GM19395 (cell line): ENCODE data around the gene PPP4R4.
A peak's percentile ranks its signal among the peaks of the same experiment; 100 is the strongest.
"Not testable (repeated sequence)": the region's sequence is repeated elsewhere in the genome, so short reads cannot be mapped to it uniquely, and the experiment has no call there.

Experiments
- ATAC-seq: cut with Tn5 transposase; IDR thresholded peaks from one replicate; pipeline ENCODE4 v1.9.1; 2021; ENCODE audit warnings: mild to moderate bottlenecking, moderate library complexity; ENCODE audit not compliant: unreplicated experiment

PPP4R4 gene

DNA sequence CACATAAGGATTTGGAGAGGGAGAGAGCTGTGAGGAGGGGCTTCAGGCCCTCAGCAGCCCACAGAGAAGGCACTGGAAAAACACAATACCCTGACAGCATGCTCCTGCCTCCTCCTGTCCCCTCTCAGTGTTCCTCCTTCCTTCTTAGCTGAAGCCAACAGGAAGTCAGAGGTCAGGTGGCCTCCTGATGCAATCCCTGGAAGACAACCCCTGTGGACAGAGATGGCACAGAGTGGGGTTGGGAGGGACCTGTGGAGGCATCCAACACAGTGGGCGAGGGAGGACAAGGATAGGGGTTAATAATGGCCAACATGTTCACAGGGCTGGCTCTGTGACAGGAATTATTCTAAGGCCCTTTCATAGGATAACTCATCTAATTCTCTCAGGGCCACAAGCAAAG, 29.4 kb upstream of the PPP4R4 start:
- ATAC-seq = no peak

- ATAC-seq = peak; percentile 58
These were observed 28.1 kb upstream of the PPP4R4 start for GRCh38 chr14:94145902-94146527.

DNA sequence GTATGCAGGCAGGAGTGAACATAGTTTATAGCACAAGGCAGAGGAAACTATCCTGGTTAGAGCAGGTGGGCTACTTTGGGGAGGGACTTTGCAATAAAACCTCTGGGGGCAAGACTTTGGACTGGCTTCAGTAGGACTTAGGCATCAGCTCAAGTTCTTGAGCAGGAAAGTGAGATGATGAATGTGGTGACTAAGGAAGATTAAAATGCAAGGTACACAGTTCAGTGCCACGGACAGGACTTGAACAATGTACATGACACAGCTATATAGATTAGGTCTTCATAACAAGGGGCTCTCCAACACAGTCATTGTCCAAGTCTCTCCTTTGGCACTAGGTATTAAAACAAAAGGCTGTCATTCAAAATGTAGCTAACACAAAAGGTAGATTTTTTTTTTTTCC, 21.4 kb upstream of the PPP4R4 start:
- ATAC-seq = no peak

DNA sequence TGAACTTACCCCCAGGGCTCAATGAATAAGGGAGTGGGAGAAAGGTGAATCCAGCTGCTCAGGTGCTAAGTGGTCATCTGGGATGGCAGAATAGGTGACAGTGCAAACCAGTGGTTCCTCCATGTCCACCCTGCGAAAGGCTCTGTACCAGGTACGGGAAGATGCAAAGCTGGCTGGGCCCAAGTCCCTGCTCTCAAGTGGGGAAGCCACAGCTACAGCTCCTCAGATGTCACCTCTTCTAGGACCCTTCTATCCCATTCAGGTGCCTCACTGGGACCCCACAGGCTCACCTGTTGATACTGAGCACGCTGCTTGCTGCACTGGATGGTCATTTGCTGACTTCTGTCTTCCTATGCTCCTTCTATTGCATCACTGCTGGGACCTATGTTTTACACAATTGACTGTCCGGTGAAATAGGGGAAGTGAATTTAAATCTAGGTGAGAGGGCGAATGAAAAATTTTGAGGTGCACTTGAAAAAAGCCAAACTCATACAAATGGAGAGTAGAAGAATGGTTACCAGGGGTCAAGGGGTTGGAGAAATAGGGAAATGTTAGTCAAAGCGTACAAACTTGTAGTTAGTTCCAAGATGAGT, 20.3 kb upstream of the PPP4R4 start:
- no peak for ATAC-seq

DNA sequence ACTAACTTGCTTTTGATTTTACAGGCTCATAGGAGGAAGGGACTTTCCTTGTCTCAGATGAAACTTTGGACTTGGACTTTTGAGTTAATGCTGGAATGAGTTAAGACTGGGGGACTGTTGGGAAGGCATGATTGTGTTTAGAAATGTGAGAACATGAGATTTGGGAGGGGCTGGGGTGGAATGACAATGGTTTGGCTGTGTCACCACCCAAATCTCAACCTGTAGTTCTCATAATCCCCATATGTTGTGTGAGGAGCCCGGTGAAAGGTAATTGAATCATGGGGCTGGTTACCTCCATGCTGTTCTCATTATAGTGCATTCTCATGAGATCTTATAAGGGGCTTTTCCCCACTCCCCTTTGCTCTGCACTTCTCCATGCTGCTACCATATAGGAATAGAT, 18.0 kb upstream of the PPP4R4 start:
- not testable (repeated sequence) for ATAC-seq

GRCh38 chr14:94157197-94157596, 16.9 kb upstream of the PPP4R4 start:
- ATAC-seq = no peak

GRCh38 chr14:94158239-94158883, 15.8 kb upstream of the PPP4R4 start:
- ATAC-seq = no peak

DNA sequence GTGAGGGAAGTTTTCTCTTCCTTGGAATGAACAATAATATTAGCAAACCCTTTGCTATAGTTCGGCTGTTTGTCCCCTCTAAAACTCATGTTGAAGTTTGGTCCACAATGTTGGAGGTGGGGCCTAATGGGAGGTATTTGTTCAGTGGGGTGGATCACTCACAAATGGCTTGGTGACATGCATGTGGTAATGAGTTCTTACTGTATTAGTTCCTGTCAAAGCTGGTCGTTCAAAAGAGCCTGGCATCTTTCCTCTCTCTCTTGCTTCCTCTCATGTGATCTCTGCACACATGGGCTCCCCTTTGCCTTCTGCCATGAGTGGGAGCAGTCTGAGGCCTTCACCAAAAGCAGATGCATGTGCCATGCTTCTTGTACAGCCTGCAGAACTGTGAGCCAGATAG, 13.1 kb upstream of the PPP4R4 start:
- no peak for ATAC-seq

- ATAC-seq = no peak
These were observed 12.1 kb upstream of the PPP4R4 start for GRCh38 chr14:94161981-94162380.

DNA sequence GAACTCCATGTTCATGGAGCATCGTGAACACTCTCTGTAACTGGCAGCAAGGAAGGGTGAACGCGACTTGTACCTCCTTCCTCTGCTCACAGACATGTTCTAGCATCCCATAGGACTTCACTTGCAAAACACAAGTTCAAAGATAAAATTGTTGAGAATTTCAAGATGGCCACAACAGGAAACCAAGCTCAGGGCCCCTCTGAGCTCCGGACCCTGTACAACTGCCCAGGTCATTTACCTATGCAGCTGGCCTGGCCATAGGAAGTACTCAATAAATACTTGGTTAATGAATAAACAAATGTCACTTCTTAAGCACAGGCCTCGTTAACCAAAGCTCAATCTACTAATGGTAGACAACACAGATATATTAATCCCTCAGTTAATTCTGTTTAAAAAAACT, 11.7 kb upstream of the PPP4R4 start:
- ATAC-seq = no peak

DNA sequence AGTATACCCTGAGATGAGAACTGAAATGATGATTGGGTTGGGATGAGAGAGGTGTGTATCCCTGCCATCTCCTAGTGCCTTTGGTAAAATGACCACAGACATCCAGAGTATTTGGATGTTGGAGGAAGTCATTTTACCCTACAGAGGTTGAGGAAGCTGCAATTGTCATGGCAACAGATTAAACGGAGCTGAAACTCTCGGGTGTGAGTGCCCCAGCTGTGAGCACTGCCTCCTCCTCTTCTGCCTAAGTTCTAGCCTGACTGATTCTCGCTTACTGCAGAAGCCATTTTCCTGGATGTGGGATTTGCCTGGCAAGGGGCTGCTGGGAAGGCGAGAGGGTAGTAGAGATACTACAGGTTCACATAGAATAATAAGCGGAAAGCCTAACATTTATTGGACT, 10.3 kb upstream of the PPP4R4 start:
- no peak for ATAC-seq

GRCh38 chr14:94164685-94165431, 9.3 kb upstream of the PPP4R4 start:
- ATAC-seq = no peak

DNA sequence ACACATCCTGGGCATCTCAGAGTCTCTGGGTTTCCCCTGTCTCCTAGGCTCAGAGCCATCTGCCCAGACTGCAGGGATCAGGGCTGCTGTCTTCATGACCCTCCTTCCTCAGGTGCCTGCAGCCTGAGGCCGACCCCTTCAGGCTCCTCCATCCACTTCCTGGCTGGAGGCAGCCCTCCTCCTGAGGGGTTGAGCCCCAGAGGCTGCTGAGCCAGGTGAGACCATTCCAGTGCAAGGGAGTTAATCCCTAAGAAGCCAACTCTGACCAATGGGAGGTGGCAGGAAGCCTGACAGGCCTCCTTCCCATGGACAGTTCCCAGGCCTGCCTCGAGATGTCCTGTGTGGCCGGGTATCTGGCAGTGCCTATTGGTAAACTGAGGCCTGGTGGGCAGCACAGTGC, 8.4 kb upstream of the PPP4R4 start:
- no peak for ATAC-seq

- no peak for ATAC-seq
These were observed 4.0 kb upstream of the PPP4R4 start for GRCh38 chr14:94170136-94170535.

DNA sequence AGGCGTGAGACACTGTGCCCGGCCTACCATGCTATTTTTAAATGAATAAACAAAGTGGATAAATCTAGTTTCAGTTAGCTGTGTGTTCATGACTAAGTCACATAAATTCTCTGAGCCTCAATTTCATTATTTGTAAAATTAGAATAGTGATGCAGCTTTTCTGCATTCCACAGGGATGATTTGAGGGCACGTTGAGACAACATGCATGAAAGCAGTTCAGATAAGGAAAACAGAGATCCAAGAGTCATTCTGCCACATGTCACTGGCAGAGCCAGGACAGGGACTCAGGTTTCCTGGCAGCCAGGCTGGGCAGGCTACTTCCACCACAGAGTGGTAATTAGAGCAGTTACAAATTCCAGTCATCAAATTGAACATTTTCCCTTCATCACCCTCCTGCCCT, 2.9 kb upstream of the PPP4R4 start:
- no peak for ATAC-seq

- no peak for ATAC-seq
These were observed 1.6 kb upstream of the PPP4R4 start for GRCh38 chr14:94172545-94172944.

DNA sequence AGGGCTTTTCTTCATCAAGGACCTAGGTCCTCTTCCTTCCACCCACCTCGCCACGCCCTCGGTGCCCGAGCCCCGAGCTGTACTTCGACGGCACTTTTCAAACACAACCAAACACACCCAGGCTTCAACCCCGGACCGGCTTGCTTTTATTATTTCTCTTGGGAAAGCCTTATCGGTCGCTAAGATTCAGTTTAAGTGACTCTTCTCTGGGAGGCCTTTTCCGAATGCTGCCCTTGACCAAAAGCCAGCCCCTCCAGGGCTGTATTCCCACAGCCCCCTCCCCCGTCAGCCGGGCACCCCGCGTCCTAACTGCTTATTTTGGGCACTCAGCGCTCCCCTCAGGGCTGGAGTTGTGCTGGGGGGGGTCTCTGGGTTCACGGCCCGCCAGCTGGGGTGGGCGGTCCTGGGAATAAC, 644 bp upstream of the PPP4R4 start:
- ATAC-seq = no peak

GRCh38 chr14:94174604-94175010, 485 bp downstream of the PPP4R4 start:
- no peak for ATAC-seq

GRCh38 chr14:94175011-94175745, 1.1 kb downstream of the PPP4R4 start:
- no peak for ATAC-seq

GRCh38 chr14:94175747-94176146, 1.6 kb downstream of the PPP4R4 start:
- ATAC-seq = no peak

GRCh38 chr14:94176808-94177207, 2.7 kb downstream of the PPP4R4 start:
- ATAC-seq = no peak
